HCT116 (cell line): ENCODE measurements around the gene ENOPH1.

ENCODE experiments used
- EZH2 ChIP-seq: fragments of 200-600 bp; sonication (generic); IDR thresholded peaks from 2 replicates; pipeline ENCODE4 v1.6.1; 2017; ENCODE audit warnings: antibody characterized with exemption, mixed run types
- EZH2phosphoT487 ChIP-seq: fragments of 200-600 bp; IDR thresholded peaks from 2 replicates; pipeline ENCODE4 v1.6.1; 2018; ENCODE audit warnings: antibody characterized with exemption, borderline replicate concordance
- JUND ChIP-seq: IDR thresholded peaks from 2 replicates; pipeline ENCODE4 v1.6.1; 2012
- POLR2A ChIP-seq: IDR thresholded peaks from 2 replicates; pipeline ENCODE4 v1.7.0; 2011; ENCODE audit warnings: borderline replicate concordance; ENCODE audit not compliant: insufficient read depth, insufficient read length; ENCODE audit errors: extremely low read depth
- SIN3A ChIP-seq: IDR thresholded peaks from 2 replicates; pipeline ENCODE4 v1.6.1; 2012; ENCODE audit warnings: low read depth
- SP1 ChIP-seq: IDR thresholded peaks from 2 replicates; pipeline ENCODE4 v1.6.1; 2012; ENCODE audit warnings: low read depth
- ZNF274 ChIP-seq: fragments of 200-500 bp; sonication (Bioruptor generic); IDR thresholded peaks from 2 replicates; pipeline ENCODE4 v1.6.1; 2014; ENCODE audit warnings: mild to moderate bottlenecking, low read depth, low read length, inconsistent platforms
- TF ChIP-seq, protein P1 (sequence below), 3 experiments: fragments of 200-600 bp in 1 of 3; sonication (generic) in 1 of 3; IDR thresholded peaks in 2 of 3; conservative IDR thresholded peaks in 1 of 3; 2 replicates each; pipeline ENCODE4 v1.5.1; 2012 to 2017; ENCODE audit warnings: low read depth in 2 of 3, low read length in 2 of 3, antibody characterized with exemption in 1 of 3, borderline replicate concordance in 1 of 3, control low read depth in 1 of 3, mild to moderate bottlenecking in 1 of 3, mixed read lengths in 1 of 3, mixed run types in 1 of 3, moderate library complexity in 1 of 3; ENCODE audit not compliant: insufficient read depth in 1 of 3
- TF ChIP-seq, protein P2 (sequence below): IDR thresholded peaks from 2 replicates; pipeline ENCODE4 v1.6.1; 2012
- TF ChIP-seq, protein P3 (sequence below): IDR thresholded peaks from 2 replicates; pipeline ENCODE4 v1.6.1; 2011; ENCODE audit warnings: mild to moderate bottlenecking, low read length, moderate library complexity; ENCODE audit not compliant: insufficient replicate concordance; ENCODE audit errors: extremely low read depth

DNA sequence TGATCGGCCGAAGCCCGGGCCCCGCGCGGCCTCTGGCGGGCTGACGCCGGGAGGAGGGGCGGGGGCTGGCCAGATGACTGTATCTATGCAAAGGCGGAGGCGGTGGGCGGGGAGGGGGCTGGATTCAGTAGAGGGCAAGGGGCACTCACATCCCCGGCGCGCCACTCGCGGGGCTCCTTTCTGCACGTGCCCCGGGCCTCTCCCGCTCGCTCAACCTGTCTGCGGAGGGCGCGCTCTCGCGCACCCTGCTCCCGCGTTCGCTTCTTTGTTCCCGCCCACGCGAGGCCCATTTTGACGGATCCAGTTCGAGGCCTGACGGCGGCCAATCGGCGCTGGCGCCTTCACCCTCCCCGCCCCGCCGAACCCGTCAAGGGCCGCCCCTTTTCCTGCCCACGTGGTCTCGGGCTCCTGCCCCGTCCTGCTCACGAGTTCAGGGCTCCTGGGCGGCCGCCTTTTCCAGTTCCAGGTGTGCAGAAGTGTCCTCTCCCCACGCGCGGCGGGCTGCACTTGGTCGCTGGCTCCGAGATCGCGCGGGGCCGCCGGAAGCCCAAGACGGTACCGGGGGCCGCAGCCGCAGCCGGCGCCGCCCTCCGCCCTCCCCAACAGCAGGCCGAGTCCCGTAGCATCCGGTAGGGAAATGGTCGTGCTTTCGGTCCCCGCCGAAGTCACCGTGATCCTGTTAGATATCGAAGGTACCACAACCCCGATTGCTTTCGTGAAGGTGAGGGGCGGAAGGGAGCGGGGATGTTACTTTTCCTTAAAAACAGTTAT, at the start of gene ENOPH1, which contains the start of gene HNRNPDL:
- TF ChIP-seq, protein P1, sequence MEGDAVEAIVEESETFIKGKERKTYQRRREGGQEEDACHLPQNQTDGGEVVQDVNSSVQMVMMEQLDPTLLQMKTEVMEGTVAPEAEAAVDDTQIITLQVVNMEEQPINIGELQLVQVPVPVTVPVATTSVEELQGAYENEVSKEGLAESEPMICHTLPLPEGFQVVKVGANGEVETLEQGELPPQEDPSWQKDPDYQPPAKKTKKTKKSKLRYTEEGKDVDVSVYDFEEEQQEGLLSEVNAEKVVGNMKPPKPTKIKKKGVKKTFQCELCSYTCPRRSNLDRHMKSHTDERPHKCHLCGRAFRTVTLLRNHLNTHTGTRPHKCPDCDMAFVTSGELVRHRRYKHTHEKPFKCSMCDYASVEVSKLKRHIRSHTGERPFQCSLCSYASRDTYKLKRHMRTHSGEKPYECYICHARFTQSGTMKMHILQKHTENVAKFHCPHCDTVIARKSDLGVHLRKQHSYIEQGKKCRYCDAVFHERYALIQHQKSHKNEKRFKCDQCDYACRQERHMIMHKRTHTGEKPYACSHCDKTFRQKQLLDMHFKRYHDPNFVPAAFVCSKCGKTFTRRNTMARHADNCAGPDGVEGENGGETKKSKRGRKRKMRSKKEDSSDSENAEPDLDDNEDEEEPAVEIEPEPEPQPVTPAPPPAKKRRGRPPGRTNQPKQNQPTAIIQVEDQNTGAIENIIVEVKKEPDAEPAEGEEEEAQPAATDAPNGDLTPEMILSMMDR (IDR thresholded peaks at IDR 0.05 in 2 of 3, conservative IDR thresholded peaks at IDR 0.05 in 1 of 3; ENCODE audit: borderline replicate concordance in 1 of 3, insufficient read depth in 1 of 3, low read depth in 2 of 3, low read length in 2 of 3) = no peak
- TF ChIP-seq EZH2phosphoT487 = no peak
- TF ChIP-seq, protein P2, sequence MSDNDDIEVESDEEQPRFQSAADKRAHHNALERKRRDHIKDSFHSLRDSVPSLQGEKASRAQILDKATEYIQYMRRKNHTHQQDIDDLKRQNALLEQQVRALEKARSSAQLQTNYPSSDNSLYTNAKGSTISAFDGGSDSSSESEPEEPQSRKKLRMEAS = no peak
- no peak for TF ChIP-seq EZH2
- no peak for TF ChIP-seq JUND
- no peak for TF ChIP-seq SP1
- TF ChIP-seq POLR2A = peak; percentile 34
- TF ChIP-seq ZNF274 = no peak
- no peak for TF ChIP-seq SIN3A
- TF ChIP-seq, protein P3, sequence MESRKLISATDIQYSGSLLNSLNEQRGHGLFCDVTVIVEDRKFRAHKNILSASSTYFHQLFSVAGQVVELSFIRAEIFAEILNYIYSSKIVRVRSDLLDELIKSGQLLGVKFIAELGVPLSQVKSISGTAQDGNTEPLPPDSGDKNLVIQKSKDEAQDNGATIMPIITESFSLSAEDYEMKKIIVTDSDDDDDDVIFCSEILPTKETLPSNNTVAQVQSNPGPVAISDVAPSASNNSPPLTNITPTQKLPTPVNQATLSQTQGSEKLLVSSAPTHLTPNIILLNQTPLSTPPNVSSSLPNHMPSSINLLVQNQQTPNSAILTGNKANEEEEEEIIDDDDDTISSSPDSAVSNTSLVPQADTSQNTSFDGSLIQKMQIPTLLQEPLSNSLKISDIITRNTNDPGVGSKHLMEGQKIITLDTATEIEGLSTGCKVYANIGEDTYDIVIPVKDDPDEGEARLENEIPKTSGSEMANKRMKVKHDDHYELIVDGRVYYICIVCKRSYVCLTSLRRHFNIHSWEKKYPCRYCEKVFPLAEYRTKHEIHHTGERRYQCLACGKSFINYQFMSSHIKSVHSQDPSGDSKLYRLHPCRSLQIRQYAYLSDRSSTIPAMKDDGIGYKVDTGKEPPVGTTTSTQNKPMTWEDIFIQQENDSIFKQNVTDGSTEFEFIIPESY = peak; percentile 70
